ENCODE measurements around the gene NRROS.
"Not testable (repeated sequence)": the region's sequence is repeated elsewhere in the genome, so short reads cannot be mapped to it uniquely, and the experiment has no call there.

The NRROS gene

GRCh38 chr3:196609343-196609775 lies 30.1 kb upstream of the NRROS start:
- no peak overlapping the region for H3K4me3 ChIP-seq (ENCODE audit: insufficient read depth, low read depth, low read length)
- no peaks in the 10 kb centered on the region for H3K36me3 ChIP-seq (ENCODE audit: control insufficient read depth, insufficient read depth, low read length)
- H3K27ac ChIP-seq (ENCODE audit: insufficient read depth, low read depth, low read length, poor library complexity, severe bottlenecking): no peak overlapping the region
- H3K27me3 ChIP-seq (ENCODE audit: control insufficient read depth, insufficient read depth, low read length, poor library complexity, severe bottlenecking): no peaks in the 10 kb centered on the region
- WGBS, 2 experiments: 37 to 38% methylated on average over 5 of the region's 5 CpGs
- no peaks in the 10 kb centered on the region for H3K9me3 ChIP-seq (ENCODE audit: control insufficient read depth, low read length)
- no peaks in the 10 kb centered on the region for H3K4me1 ChIP-seq (ENCODE audit: control insufficient read depth, insufficient read depth, low read length)

DNA sequence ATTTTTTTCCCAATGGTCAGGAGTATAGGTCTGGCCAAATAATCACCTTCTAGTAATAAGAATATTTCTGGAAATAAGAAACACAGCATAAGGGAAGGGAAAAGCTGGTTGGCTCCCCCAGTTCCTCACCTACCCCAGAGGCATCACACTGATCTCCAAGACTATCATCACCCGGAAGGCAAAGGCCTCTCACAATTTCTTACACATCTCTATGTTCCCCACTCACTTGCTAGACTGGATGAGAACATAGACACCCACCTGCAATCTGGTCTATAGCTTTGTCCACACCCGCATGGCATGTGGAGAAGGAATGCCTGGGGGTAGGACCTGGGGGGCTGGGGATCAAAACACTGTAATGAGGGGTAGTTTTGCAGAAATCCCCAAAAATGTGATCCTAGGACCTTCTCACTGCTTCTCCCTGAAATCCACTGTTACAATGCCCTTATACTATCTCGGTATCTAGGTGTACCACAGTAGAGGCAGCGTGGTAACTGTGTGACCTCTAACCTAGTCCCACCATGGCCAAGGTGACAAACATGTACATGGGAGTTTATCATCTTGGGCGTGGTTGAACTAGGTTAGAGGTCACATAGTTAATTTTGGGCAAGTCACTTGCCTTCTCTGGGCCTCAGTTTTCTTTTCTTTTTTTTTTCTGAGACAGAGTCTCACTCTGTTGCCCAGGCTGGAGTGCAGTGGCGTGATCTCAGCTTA lies 29.5 kb upstream of the NRROS start:
- no peaks in the 10 kb centered on the region for H3K27me3 ChIP-seq (ENCODE audit: control insufficient read depth, insufficient read depth, low read length, poor library complexity, severe bottlenecking)
- no peak overlapping the region for H3K4me3 ChIP-seq (ENCODE audit: insufficient read depth, low read depth, low read length)
- H3K9me3 ChIP-seq (ENCODE audit: control insufficient read depth, low read length): no peaks in the 10 kb centered on the region
- no peak overlapping the region for H3K27ac ChIP-seq (ENCODE audit: insufficient read depth, low read depth, low read length, poor library complexity, severe bottlenecking)
- 91 to 94% methylated on average over 6 of the region's 6 CpGs for WGBS, 2 experiments
- no peaks in the 10 kb centered on the region for H3K36me3 ChIP-seq (ENCODE audit: control insufficient read depth, insufficient read depth, low read length)
- H3K4me1 ChIP-seq (ENCODE audit: control insufficient read depth, insufficient read depth, low read length): no peaks in the 10 kb centered on the region

DNA sequence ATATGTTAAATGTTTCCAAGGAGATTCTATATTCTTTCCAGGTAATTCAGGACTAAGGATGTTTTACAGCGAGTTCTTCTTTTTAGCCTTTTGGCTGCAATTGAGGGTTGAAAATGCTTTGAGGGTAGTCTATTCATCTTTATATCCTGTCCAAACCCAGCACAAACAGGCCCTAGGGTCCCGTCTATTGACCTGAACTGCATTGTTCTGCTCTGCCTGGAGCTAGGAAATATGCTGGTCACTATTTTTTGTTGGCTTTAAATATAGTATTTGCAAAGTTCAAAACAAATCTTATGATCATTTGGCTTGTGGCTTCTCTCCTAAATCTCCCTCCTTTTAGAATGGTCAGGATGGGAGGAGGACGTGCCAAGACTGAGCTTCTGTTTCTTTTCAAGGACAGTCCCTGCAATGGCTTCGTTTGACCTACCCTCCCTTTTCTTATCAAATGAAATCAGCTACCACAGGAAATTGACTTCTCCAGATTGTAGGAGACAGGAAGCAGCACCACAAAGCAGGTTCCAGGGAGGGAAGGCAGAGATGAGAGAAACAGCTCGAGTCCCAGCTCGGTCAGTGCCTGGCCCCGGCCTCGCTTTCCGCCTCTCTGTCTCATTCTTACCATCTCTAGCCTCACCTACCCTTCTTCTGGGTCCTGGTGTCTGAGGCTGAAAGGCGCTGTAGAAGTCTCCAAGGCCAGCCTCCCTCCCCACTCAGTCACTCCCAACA lies 27.6 kb upstream of the NRROS start:
- H3K27me3 ChIP-seq (ENCODE audit: control insufficient read depth, insufficient read depth, low read length, poor library complexity, severe bottlenecking): no peaks in the 10 kb centered on the region

GRCh38 chr3:196615234-196615633 lies 24.3 kb upstream of the NRROS start:
- peaks cover 12% of the 10 kb centered on the region for H3K4me1 ChIP-seq (ENCODE audit: control insufficient read depth, insufficient read depth, low read length)
- H3K36me3 ChIP-seq (ENCODE audit: control insufficient read depth, insufficient read depth, low read length); H3K9me3 ChIP-seq (ENCODE audit: control insufficient read depth, low read length); H3K27ac ChIP-seq (ENCODE audit: insufficient read depth, low read depth, low read length, poor library complexity, severe bottlenecking); H3K27me3 ChIP-seq (ENCODE audit: control insufficient read depth, insufficient read depth, low read length, poor library complexity, severe bottlenecking); H3K4me3 ChIP-seq (ENCODE audit: insufficient read depth, low read depth, low read length): not testable (repeated sequence)
- WGBS, 2 experiments: 88 to 99% methylated on average over 5 to 6 of the region's 6 CpGs

More for the DNA sequence above, 27.6 kb upstream of the NRROS start:
- Histone ChIP-seq H3K36me3 (ENCODE audit: control insufficient read depth, insufficient read depth, low read length) (no peaks in the 10 kb centered on the region), H3K9me3 (ENCODE audit: control insufficient read depth, low read length) (no peaks in the 10 kb centered on the region), H3K4me3 (ENCODE audit: insufficient read depth, low read depth, low read length) (no peak overlapping the region), H3K27ac (ENCODE audit: insufficient read depth, low read depth, low read length, poor library complexity, severe bottlenecking) (no peak overlapping the region), H3K4me1 (ENCODE audit: control insufficient read depth, insufficient read depth, low read length) (no peaks in the 10 kb centered on the region)
- WGBS, 2 experiments: 88 to 94% methylated on average over 9 to 10 of the region's 10 CpGs

- Histone ChIP-seq H3K4me1 (ENCODE audit: control insufficient read depth, insufficient read depth, low read length) (peaks cover 18% of the 10 kb centered on the region), H3K4me3 (ENCODE audit: insufficient read depth, low read depth, low read length) (no peak overlapping the region), H3K36me3 (ENCODE audit: control insufficient read depth, insufficient read depth, low read length) (no peaks in the 10 kb centered on the region), H3K27ac (ENCODE audit: insufficient read depth, low read depth, low read length, poor library complexity, severe bottlenecking) (no peak overlapping the region), H3K27me3 (ENCODE audit: control insufficient read depth, insufficient read depth, low read length, poor library complexity, severe bottlenecking) (no peaks in the 10 kb centered on the region), H3K9me3 (ENCODE audit: control insufficient read depth, low read length) (no peaks in the 10 kb centered on the region)
- 88 to 93% methylated on average over 5 of the region's 5 CpGs for WGBS, 2 experiments
These were observed 22.2 kb upstream of the NRROS start for GRCh38 chr3:196617256-196617655.

DNA sequence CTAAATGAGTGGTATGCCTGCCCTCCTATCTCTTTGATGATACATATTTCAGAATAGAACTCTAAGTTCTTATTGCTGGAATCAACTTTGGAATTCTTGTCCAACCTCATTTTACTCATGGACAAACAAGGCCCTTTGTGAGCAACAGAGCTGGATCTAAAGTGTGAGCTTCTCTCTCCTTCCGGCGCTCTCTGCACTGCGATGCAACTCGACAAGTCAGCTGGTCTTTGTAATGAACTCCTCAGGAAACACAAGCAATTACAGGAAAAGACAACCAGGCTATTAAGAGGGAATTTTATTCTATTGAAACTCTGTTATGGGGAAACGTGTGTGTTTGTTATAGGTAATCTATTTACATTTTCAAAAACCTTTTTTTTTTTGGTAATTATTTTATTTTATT lies 20.3 kb upstream of the NRROS start:
- Histone ChIP-seq H3K9me3 (ENCODE audit: control insufficient read depth, low read length) (no peaks in the 10 kb centered on the region), H3K4me1 (ENCODE audit: control insufficient read depth, insufficient read depth, low read length) (peaks cover 18% of the 10 kb centered on the region), H3K27me3 (ENCODE audit: control insufficient read depth, insufficient read depth, low read length, poor library complexity, severe bottlenecking) (no peaks in the 10 kb centered on the region), H3K36me3 (ENCODE audit: control insufficient read depth, insufficient read depth, low read length) (no peaks in the 10 kb centered on the region), H3K27ac (ENCODE audit: insufficient read depth, low read depth, low read length, poor library complexity, severe bottlenecking) (peak overlapping the region; percentile 67), H3K4me3 (ENCODE audit: insufficient read depth, low read depth, low read length) (no peak overlapping the region)
- 56 to 57% methylated on average over 4 of the region's 5 CpGs for WGBS, 2 experiments

GRCh38 chr3:196619627-196620026 lies 19.9 kb upstream of the NRROS start:
- not testable (repeated sequence) for H3K27me3 ChIP-seq (ENCODE audit: control insufficient read depth, insufficient read depth, low read length, poor library complexity, severe bottlenecking); H3K36me3 ChIP-seq (ENCODE audit: control insufficient read depth, insufficient read depth, low read length); H3K9me3 ChIP-seq (ENCODE audit: control insufficient read depth, low read length); H3K4me3 ChIP-seq (ENCODE audit: insufficient read depth, low read depth, low read length)
- peaks cover 18% of the 10 kb centered on the region for H3K4me1 ChIP-seq (ENCODE audit: control insufficient read depth, insufficient read depth, low read length)
- peak overlapping the region; percentile 74 for H3K27ac ChIP-seq (ENCODE audit: insufficient read depth, low read depth, low read length, poor library complexity, severe bottlenecking)
- 33% methylated on average over 1 of the region's 5 CpGs; no CpG with 5 or more reads in 1 of the 2 experiments for WGBS, 2 experiments

DNA sequence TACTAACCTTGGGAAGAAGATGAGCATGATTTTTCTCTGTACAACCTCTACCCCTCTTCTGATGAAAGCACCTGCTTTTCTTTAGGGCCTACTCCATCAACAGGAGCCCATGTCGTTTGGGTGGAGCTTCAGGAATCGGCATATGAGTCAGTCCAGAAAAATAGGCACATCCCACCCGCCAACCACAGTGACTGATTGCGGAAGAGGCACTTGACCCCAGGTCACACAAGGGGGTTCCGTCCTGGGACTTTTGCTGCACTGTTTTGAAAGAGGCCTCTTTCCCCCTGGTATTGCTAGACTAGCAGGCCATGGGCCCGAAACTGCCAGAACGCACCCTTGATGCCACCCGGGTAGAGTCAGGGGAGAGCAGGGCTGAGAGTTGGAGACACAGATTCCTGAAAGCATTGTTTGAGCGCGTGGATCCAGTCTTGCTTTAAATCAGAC lies 19.3 kb upstream of the NRROS start:
- WGBS, 2 experiments: 89 to 92% methylated on average over 10 of the region's 10 CpGs
- no peaks in the 10 kb centered on the region for H3K27me3 ChIP-seq (ENCODE audit: control insufficient read depth, insufficient read depth, low read length, poor library complexity, severe bottlenecking)
- no peak overlapping the region for H3K4me3 ChIP-seq (ENCODE audit: insufficient read depth, low read depth, low read length)
- H3K36me3 ChIP-seq (ENCODE audit: control insufficient read depth, insufficient read depth, low read length): no peaks in the 10 kb centered on the region
- H3K4me1 ChIP-seq (ENCODE audit: control insufficient read depth, insufficient read depth, low read length): peaks cover 18% of the 10 kb centered on the region
- H3K9me3 ChIP-seq (ENCODE audit: control insufficient read depth, low read length): no peaks in the 10 kb centered on the region
- H3K27ac ChIP-seq (ENCODE audit: insufficient read depth, low read depth, low read length, poor library complexity, severe bottlenecking): peak overlapping the region; percentile 74

DNA sequence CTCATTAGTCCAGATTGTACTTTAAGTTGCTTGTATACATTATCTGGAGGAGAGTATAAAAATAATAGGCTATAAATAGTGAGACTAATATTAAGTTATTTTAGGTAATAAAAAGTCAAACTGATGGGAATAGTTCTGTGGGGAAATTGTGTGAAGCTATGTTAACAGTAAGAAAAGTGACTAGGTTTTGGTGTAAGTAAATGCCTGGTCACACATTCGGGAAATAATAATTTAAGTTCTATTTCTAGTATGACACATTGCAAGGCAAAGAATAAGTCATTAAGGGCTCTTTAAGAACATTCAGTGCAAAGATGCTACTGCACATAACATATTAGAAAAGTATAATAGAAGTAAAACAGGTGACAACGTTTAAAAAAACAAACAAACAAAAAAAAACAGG lies 18.8 kb upstream of the NRROS start:
- Histone ChIP-seq H3K27ac (ENCODE audit: insufficient read depth, low read depth, low read length, poor library complexity, severe bottlenecking) (no peak overlapping the region), H3K36me3 (ENCODE audit: control insufficient read depth, insufficient read depth, low read length) (no peaks in the 10 kb centered on the region), H3K27me3 (ENCODE audit: control insufficient read depth, insufficient read depth, low read length, poor library complexity, severe bottlenecking) (no peaks in the 10 kb centered on the region), H3K4me3 (ENCODE audit: insufficient read depth, low read depth, low read length) (no peak overlapping the region), H3K9me3 (ENCODE audit: control insufficient read depth, low read length) (no peaks in the 10 kb centered on the region), H3K4me1 (ENCODE audit: control insufficient read depth, insufficient read depth, low read length) (peaks cover 18% of the 10 kb centered on the region)
- 92 to 93% methylated on average over 2 of the region's 2 CpGs for WGBS, 2 experiments

DNA sequence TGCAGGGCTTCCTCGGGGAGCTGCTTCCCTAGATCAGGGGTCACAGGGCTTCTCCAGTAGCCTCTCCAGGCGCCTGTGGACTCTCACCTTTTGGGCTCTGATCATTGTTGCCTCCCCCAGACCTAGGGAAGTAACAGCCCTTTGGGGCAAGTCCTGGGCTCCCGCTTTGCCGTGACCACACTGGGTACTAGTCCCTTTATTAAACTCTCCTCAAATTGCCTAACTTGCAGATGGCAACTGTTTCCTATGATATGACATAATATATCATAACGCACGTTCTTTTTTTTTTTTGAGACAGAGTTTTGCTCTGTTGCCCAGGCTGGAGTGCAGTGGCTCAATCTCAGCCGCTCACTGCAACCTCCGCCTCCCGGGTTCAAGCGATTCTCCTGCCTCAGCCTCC lies 17.9 kb upstream of the NRROS start:
- H3K4me1 ChIP-seq (ENCODE audit: control insufficient read depth, insufficient read depth, low read length): peaks cover 18% of the 10 kb centered on the region
- WGBS, 2 experiments: 94 to 96% methylated on average over 10 of the region's 10 CpGs
- H3K9me3 ChIP-seq (ENCODE audit: control insufficient read depth, low read length): no peaks in the 10 kb centered on the region
- no peak overlapping the region for H3K4me3 ChIP-seq (ENCODE audit: insufficient read depth, low read depth, low read length)
- no peaks in the 10 kb centered on the region for H3K36me3 ChIP-seq (ENCODE audit: control insufficient read depth, insufficient read depth, low read length)
- no peaks in the 10 kb centered on the region for H3K27me3 ChIP-seq (ENCODE audit: control insufficient read depth, insufficient read depth, low read length, poor library complexity, severe bottlenecking)
- H3K27ac ChIP-seq (ENCODE audit: insufficient read depth, low read depth, low read length, poor library complexity, severe bottlenecking): no peak overlapping the region
